ENCODE measurements around the gene MEF2C.

DNA sequence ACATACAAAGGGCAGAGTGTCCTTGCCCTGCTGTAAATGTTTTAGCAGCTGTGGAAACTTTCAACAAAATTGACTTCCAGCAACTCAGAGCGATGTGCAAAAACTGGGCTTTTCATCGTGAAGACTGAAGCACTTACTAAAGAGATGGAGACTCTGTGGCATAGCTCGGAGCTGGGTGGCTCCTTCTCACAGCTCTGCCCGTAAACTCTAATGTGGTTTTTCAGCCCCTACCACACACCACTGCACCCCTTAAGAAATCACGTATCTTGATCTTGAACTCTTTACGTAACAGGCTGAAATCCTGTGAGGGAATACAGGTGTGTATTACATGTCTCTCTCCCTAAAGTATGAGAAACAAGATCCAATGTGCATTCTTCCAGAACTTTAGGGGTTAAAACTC is 124.4 kb downstream of the MEF2C start:
- TF ChIP-seq, protein P1, sequence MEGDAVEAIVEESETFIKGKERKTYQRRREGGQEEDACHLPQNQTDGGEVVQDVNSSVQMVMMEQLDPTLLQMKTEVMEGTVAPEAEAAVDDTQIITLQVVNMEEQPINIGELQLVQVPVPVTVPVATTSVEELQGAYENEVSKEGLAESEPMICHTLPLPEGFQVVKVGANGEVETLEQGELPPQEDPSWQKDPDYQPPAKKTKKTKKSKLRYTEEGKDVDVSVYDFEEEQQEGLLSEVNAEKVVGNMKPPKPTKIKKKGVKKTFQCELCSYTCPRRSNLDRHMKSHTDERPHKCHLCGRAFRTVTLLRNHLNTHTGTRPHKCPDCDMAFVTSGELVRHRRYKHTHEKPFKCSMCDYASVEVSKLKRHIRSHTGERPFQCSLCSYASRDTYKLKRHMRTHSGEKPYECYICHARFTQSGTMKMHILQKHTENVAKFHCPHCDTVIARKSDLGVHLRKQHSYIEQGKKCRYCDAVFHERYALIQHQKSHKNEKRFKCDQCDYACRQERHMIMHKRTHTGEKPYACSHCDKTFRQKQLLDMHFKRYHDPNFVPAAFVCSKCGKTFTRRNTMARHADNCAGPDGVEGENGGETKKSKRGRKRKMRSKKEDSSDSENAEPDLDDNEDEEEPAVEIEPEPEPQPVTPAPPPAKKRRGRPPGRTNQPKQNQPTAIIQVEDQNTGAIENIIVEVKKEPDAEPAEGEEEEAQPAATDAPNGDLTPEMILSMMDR (IDR thresholded peaks at IDR 0.05): no peak
- TF ChIP-seq EZH2 (IDR thresholded peaks at IDR 0.05) (no peak), EZH2phosphoT487 (IDR thresholded peaks at IDR 0.05) (no peak)
